Right lobe of liver (tissue), 6 donors: ENCODE measurements around the gene RPL35A. TPM values are rescaled to one million over a fixed set of nuclear protein-coding genes. Genes with fewer than 3 reads are reported as not detected.
"Not testable (repeated sequence)": the region's sequence is repeated elsewhere in the genome, so short reads cannot be mapped to it uniquely, and the experiment has no call there.

Experiments used
- ATAC-seq, 4 donors: fragments of 200-7000 bp; cut with Tn5 transposase; one replicate each; pipeline ENCODE4 v1.9.1; 2020; ENCODE audit warnings: mild to moderate bottlenecking in 4 of 4, moderate library complexity in 4 of 4
- DNase-seq, 3 donors: peaks; one replicate each; pipeline ENCODE4 v3.0.0-alpha.2; 2020
- H3K27ac ChIP-seq, 3 donors: fragments of 200-600 bp; one replicate each; pipeline ENCODE4 v1.8.0; 2022
- H3K27me3 ChIP-seq, 2 donors: fragments of 200-600 bp; one replicate each; pipeline ENCODE4 v1.8.0; 2022
- H3K36me3 ChIP-seq, 4 donors: fragments of 200-600 bp; sonication (generic) in 1 of 4; one replicate each; pipeline versions ENCODE4 v1.5.1 to v1.8.0; 2017 to 2022; ENCODE audit warnings: control low read depth in 1 of 4
- H3K4me1 ChIP-seq, 4 donors: fragments of 200-600 bp; sonication (generic) in 1 of 4; one replicate each; pipeline versions ENCODE4 v1.5.1 to v1.8.0; 2017 to 2022; ENCODE audit warnings: control low read depth in 1 of 4
- H3K4me3 ChIP-seq, 3 donors: fragments of 200-600 bp; one replicate each; pipeline ENCODE4 v1.8.0; 2022
- H3K9me3 ChIP-seq, 4 donors: fragments of 200-600 bp; sonication (generic) in 1 of 4; one replicate each; pipeline versions ENCODE4 v1.5.1 to v1.8.0; 2017 to 2022; ENCODE audit warnings: control low read depth in 1 of 4
- POLR2A ChIP-seq: fragments of 450-650 bp; IDR thresholded peaks from one replicate; pipeline ENCODE4 v1.6.1; 2017; ENCODE audit warnings: antibody characterized with exemption, mild to moderate bottlenecking
- WGBS: methylation state at CpG from one replicate; pipeline ENCODE4 v1.1.6; 2018; ENCODE audit warnings: low coverage, low lambda C conversion rate; ENCODE audit not compliant: insufficient coverage; ENCODE audit errors: missing lambda C conversion rate; 5-methylcytosine and 5-hydroxymethylcytosine counted together
- intact Hi-C, 2 donors: fragments of 100-400 bp; cut with DNase I; formaldehyde crosslinking; loops; one replicate each; pipeline versions ENCODE4 v1.11.2 to v1.14.1; 2022
- total RNA-seq, 6 experiments: library from RNA; depleted of rRNA in 2 of 6; stranded (reverse); fragments of >200 nt in 2 of 6; fragmentation: NEBNext Ultra II Directional in 3 of 6; extraction: Animal tissue kit (Norgen Biotek cat#: 25700) in 3 of 6; gene quantifications; one replicate each; pipeline versions ENCODE4 v1.1.0 to v1.2.4, GENCODE V29; 2016 to 2023
- TF ChIP-seq, protein P1 (sequence below), 4 donors: fragments of 200-600 bp in 3 of 4; fragments of 450-650 bp in 1 of 4; IDR thresholded peaks; one replicate each; pipeline versions ENCODE4 v1.5.1 to v1.8.0; 2016 to 2022; ENCODE audit warnings: antibody characterized with exemption in 4 of 4, mild to moderate bottlenecking in 2 of 4
- donor health status: DM: no; HTN: yes; CAD: no.
- donor health status: DM: no; HTN: no; CAD: no.
- donor health status: DM: no; HTN: no; CAD: no.
- donor health status: DM: no; HTN: yes; CAD: no.
- donor health status: DM: no; HTN: yes; CAD: no.

The RPL35A gene
- total RNA-seq, 6 experiments from 2014 or later: 234 to 275 (median 255) TPM

DNA sequence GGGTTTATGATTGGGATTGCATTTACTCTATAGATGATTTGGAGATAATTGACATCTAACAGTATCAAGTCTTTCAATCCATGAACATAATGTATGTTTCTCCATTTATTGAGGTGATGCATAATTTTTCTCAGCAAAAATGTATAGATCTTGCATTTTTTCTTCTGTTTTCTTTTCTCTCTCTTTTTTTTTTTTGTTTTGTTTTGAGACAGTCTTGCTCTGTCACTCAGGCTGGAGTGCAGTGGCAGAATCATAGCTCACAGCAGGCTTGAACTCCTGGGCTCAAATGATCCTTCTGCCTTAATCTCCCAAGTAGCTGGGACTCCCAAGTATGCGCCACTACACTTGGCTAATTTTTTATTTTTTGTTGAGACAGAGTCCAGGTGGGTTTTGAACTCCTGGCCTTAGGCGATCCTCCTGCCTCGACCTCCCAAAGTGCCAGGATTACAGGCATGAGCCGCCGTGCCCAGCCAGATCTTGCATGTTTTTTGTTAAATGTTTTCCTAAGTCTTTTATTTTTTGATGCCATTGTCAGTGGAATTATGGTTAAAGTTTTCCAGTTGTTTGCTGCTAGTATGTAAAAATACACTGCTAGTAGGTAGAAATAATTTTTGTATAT is 13.1 kb downstream of the RPL35A start:
- Histone ChIP-seq H3K4me1 (peaks cover 0 to 4% (median 0%) of the 10 kb centered on the region in 4 donors), H3K27ac (no peak overlapping the region), H3K27me3 (no peaks in the 10 kb centered on the region), H3K36me3 (no peaks in the 10 kb centered on the region), H3K4me3 (no peak overlapping the region), H3K9me3 (no peaks in the 10 kb centered on the region)
- intact Hi-C loops: no loop called here
- no peak for TF ChIP-seq POLR2A
- TF ChIP-seq, protein P1, sequence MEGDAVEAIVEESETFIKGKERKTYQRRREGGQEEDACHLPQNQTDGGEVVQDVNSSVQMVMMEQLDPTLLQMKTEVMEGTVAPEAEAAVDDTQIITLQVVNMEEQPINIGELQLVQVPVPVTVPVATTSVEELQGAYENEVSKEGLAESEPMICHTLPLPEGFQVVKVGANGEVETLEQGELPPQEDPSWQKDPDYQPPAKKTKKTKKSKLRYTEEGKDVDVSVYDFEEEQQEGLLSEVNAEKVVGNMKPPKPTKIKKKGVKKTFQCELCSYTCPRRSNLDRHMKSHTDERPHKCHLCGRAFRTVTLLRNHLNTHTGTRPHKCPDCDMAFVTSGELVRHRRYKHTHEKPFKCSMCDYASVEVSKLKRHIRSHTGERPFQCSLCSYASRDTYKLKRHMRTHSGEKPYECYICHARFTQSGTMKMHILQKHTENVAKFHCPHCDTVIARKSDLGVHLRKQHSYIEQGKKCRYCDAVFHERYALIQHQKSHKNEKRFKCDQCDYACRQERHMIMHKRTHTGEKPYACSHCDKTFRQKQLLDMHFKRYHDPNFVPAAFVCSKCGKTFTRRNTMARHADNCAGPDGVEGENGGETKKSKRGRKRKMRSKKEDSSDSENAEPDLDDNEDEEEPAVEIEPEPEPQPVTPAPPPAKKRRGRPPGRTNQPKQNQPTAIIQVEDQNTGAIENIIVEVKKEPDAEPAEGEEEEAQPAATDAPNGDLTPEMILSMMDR (IDR thresholded peaks at IDR 0.05): no peak
- ATAC-seq (no peak), DNase-seq (no peak)
- 98% methylated on average over 5 of the region's 5 CpGs for WGBS

DNA sequence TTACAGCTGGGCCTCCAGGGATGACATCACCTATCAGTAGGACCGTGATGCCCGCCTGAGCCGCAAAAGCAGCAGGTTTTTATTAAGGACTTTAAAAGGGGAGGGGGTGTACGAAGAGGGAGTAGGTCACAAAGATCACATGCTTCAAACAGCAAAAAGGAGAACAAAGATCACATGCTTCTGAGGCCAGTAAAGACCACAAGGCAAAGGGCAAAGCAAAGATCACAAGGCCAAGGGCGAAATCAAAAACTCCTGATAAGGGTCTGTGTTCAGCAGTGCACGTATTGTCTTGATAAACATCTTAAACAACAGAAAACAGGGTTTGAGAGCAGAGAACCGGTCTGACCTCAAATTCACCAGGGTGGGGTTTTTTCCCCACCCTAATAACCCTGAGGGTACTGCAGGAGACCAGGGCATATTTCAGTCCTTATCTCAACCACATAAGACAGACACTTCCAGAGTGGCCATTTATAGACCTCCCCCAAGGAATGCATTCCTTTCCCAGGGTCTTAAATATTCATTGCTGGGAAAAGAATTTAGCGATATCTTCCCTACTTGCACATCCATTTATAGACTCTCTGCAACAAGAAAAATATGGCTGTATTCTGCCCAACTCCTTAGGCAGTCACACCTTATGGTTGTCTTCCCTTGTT is 17.5 kb downstream of the RPL35A start:
- DNase-seq, ATAC-seq, intact Hi-C loops: not testable (repeated sequence)

DNA sequence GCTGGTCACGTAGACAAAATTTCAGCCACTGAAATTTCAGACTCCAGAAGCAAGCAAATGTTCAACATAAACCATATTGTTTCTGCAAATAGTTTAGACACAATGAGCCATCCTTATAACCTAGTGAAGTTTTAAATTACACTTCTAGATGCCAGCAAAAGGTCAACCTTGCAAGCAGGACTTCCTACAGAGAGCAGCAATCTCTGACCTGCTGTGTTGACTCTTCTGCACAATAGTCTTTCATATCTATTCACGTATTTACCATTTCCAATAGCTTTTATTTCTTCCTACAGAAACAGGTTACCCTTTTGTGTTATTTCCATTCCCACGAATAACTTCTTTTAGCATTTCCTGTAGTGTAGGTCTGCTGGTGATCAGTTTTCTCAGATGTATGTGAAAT is 20.6 kb downstream of the RPL35A start:
- Histone ChIP-seq H3K27me3 (no peaks in the 10 kb centered on the region), H3K9me3 (no peaks in the 10 kb centered on the region), H3K4me3 (no peak overlapping the region), H3K36me3 (no peaks in the 10 kb centered on the region), H3K27ac (no peak overlapping the region), H3K4me1 (no peaks in the 10 kb centered on the region)
- ATAC-seq: no peak
- WGBS: 31% methylated on average over 2 of the region's 3 CpGs
- intact Hi-C loops: no loop called here
- no peak for DNase-seq
- TF ChIP-seq POLR2A: no peak
- TF ChIP-seq, protein P1 (IDR thresholded peaks at IDR 0.05): no peak

More for the DNA sequence above, 17.5 kb downstream of the RPL35A start:
- not testable (repeated sequence) for H3K27ac ChIP-seq, H3K36me3 ChIP-seq, H3K4me1 ChIP-seq, H3K9me3 ChIP-seq, H3K27me3 ChIP-seq, H3K4me3 ChIP-seq
- 86% methylated on average over 8 of the region's 8 CpGs for WGBS

DNA sequence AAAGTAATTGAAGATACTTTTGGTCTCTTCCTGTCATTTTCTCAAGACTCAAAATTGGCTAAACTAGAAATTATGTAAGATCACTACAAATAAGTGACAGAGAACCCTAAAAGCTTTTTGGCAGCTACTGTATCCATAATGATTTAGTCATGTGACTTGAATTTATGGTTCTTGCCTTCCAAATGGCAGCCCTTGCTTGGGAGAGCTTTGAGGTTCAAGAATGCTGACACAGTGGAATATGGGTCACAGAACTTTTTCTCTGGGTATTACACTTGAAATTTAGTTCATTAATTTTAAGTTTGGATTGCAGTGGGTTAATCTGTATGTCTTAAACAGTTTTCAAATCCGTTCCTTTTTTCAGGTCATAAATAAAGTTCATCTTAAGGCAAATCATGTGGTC is 24.0 kb downstream of the RPL35A start:
- Histone ChIP-seq H3K36me3 (no peaks in the 10 kb centered on the region), H3K9me3 (no peaks in the 10 kb centered on the region), H3K4me1 (no peaks in the 10 kb centered on the region), H3K4me3 (no peak overlapping the region), H3K27me3 (no peaks in the 10 kb centered on the region), H3K27ac (no peak overlapping the region)
- no peak for TF ChIP-seq POLR2A
- TF ChIP-seq, protein P1 (IDR thresholded peaks at IDR 0.05): no peak
- 93% methylated on average over 1 of the region's 1 CpG for WGBS
- ATAC-seq (no peak), DNase-seq (no peak)
- intact Hi-C loops: no loop called here

DNA sequence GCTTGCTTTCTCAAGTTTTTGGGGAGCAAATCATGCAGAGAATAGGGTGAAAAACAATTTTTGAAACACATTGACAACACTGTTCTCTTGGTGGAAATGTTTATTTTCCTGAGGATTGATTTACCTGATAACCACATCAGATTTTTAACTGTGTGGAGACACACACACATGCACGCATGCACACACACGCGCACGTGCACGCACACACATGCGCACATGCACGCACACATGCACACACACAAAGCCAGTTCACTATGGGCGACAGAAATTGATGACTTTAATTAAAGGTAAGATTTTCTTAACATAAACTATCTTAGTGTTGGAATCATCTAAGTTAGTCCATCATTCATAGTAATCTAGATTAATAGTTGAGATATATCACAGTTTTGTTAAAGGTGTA is 25.3 kb downstream of the RPL35A start:
- WGBS: 91% methylated on average over 8 of the region's 8 CpGs
- Histone ChIP-seq H3K27me3 (no peaks in the 10 kb centered on the region), H3K27ac (no peak overlapping the region), H3K4me3 (no peak overlapping the region), H3K36me3 (no peaks in the 10 kb centered on the region), H3K4me1 (no peaks in the 10 kb centered on the region), H3K9me3 (no peaks in the 10 kb centered on the region)
- no peak for TF ChIP-seq POLR2A
- TF ChIP-seq, protein P1 (IDR thresholded peaks at IDR 0.05): no peak
- intact Hi-C loops: no loop called here
- no peak for DNase-seq
- ATAC-seq: no peak
